ENCODE measurements around the gene MEX3D. TPM values are rescaled to one million over a fixed set of nuclear protein-coding genes. Genes with fewer than 3 reads are reported as not detected.

Gene MEX3D
- total RNA-seq: 38.0 and 47.0 TPM in 2 replicates

GRCh38 chr19:1568320-1569019 is at the start of gene MEX3D:
Gene MEX3D (minus strand): TSS chr19:1568325. CDS start chr19:1568058, 267 bp downstream.
- peak; percentile 100 for DNase-seq (ENCODE audit: insufficient read length, low spot score, missing footprints)

GRCh38 chr19:1616875-1617274 is 48.8 kb upstream of the MEX3D start:
- no peak overlapping the region for H2AFZ ChIP-seq (ENCODE audit: low read length)
- H3K27me3 ChIP-seq (ENCODE audit: insufficient read depth, low read length): no peaks in the 10 kb centered on the region
- no peaks in the 10 kb centered on the region for H3K9me3 ChIP-seq (ENCODE audit: low read depth, low read length)
- H3K4me2 ChIP-seq (ENCODE audit: insufficient read depth, low read length): no peak overlapping the region
- no peak for TF ChIP-seq CTCF (IDR thresholded peaks at IDR 0.05; ENCODE audit: extremely low read depth, low read depth, low read length)
- no peak overlapping the region for H3K4me3 ChIP-seq (ENCODE audit: insufficient read depth, low read length)
- no peak overlapping the region for H3K27ac ChIP-seq (ENCODE audit: low read depth, low read length)
- no peaks in the 10 kb centered on the region for H3K4me1 ChIP-seq (ENCODE audit: insufficient read depth, low read length)
- H4K20me1 ChIP-seq (ENCODE audit: insufficient read depth, low read length): peaks cover 19% of the 10 kb centered on the region
- H3K79me2 ChIP-seq (ENCODE audit: insufficient read depth, low read length): no peaks in the 10 kb centered on the region
- DNase-seq (ENCODE audit: insufficient read length, low spot score, missing footprints): no peak
- H3K36me3 ChIP-seq (ENCODE audit: insufficient read depth, low read length): peaks cover 51% of the 10 kb centered on the region

More at GRCh38 chr19:1568320-1569019, at the start of gene MEX3D:
- no peak within 1 kb of the TSS for H3K27ac ChIP-seq (ENCODE audit: low read depth, low read length)
- peaks cover 26% of the 10 kb centered on the region for H3K79me2 ChIP-seq (ENCODE audit: insufficient read depth, low read length)
- no peaks in the 10 kb centered on the region for H3K36me3 ChIP-seq (ENCODE audit: insufficient read depth, low read length)
- no peaks in the 10 kb centered on the region for H3K9me3 ChIP-seq (ENCODE audit: low read depth, low read length)
- peak within 1 kb of the TSS; percentile 55 for H3K4me2 ChIP-seq (ENCODE audit: insufficient read depth, low read length)
- peak within 1 kb of the TSS; percentile 51 for H2AFZ ChIP-seq (ENCODE audit: low read length)
- H3K4me1 ChIP-seq (ENCODE audit: insufficient read depth, low read length): peaks cover 5% of the 10 kb centered on the region
- TF ChIP-seq CTCF (IDR thresholded peaks at IDR 0.05; ENCODE audit: extremely low read depth, low read depth, low read length): no peak
- peaks cover 25% of the 10 kb centered on the region for H4K20me1 ChIP-seq (ENCODE audit: insufficient read depth, low read length)
- peak within 1 kb of the TSS; percentile 82 for H3K4me3 ChIP-seq (ENCODE audit: insufficient read depth, low read length)
- H3K27me3 ChIP-seq (ENCODE audit: insufficient read depth, low read length): peaks cover 6% of the 10 kb centered on the region

- Histone ChIP-seq H2AFZ (ENCODE audit: low read length) (no peak overlapping the region), H3K4me1 (ENCODE audit: insufficient read depth, low read length) (no peaks in the 10 kb centered on the region), H3K79me2 (ENCODE audit: insufficient read depth, low read length) (no peaks in the 10 kb centered on the region), H3K4me3 (ENCODE audit: insufficient read depth, low read length) (no peak overlapping the region), H3K27ac (ENCODE audit: low read depth, low read length) (no peak overlapping the region), H3K4me2 (ENCODE audit: insufficient read depth, low read length) (no peak overlapping the region), H3K36me3 (ENCODE audit: insufficient read depth, low read length) (peaks cover 54% of the 10 kb centered on the region), H4K20me1 (ENCODE audit: insufficient read depth, low read length) (peaks cover 19% of the 10 kb centered on the region), H3K27me3 (ENCODE audit: insufficient read depth, low read length) (no peaks in the 10 kb centered on the region), H3K9me3 (ENCODE audit: low read depth, low read length) (no peaks in the 10 kb centered on the region)
- TF ChIP-seq CTCF (IDR thresholded peaks at IDR 0.05; ENCODE audit: extremely low read depth, low read depth, low read length): no peak
- DNase-seq (ENCODE audit: insufficient read length, low spot score, missing footprints): no peak
Measured at GRCh38 chr19:1616396-1616795, 48.3 kb upstream of the MEX3D start.

- H3K36me3 ChIP-seq (ENCODE audit: insufficient read depth, low read length): peaks cover 54% of the 10 kb centered on the region
- H3K79me2 ChIP-seq (ENCODE audit: insufficient read depth, low read length): no peaks in the 10 kb centered on the region
- H3K4me3 ChIP-seq (ENCODE audit: insufficient read depth, low read length): no peak overlapping the region
- TF ChIP-seq CTCF (IDR thresholded peaks at IDR 0.05; ENCODE audit: extremely low read depth, low read depth, low read length): no peak
- no peaks in the 10 kb centered on the region for H3K27me3 ChIP-seq (ENCODE audit: insufficient read depth, low read length)
- no peaks in the 10 kb centered on the region for H3K4me1 ChIP-seq (ENCODE audit: insufficient read depth, low read length)
- no peak overlapping the region for H3K4me2 ChIP-seq (ENCODE audit: insufficient read depth, low read length)
- H3K27ac ChIP-seq (ENCODE audit: low read depth, low read length): no peak overlapping the region
- H3K9me3 ChIP-seq (ENCODE audit: low read depth, low read length): no peaks in the 10 kb centered on the region
- peaks cover 15% of the 10 kb centered on the region for H4K20me1 ChIP-seq (ENCODE audit: insufficient read depth, low read length)
- H2AFZ ChIP-seq (ENCODE audit: low read length): no peak overlapping the region
- no peak for DNase-seq (ENCODE audit: insufficient read length, low spot score, missing footprints)
Measured at GRCh38 chr19:1615156-1615765, 47.1 kb upstream of the MEX3D start.

Data from osteoblast (primary cell).